ENCODE measurements around the gene NRAP. TPM values are rescaled to one million over a fixed set of nuclear protein-coding genes. Genes with fewer than 3 reads are reported as not detected.
A peak's percentile ranks its signal among the peaks of the same experiment; 100 is the strongest.

NRAP gene
- polyA plus RNA-seq, 1 donor from 2014 or later, result not detected

- Histone ChIP-seq H3K9ac (ENCODE audit: low read length) (no peak overlapping the region), H3K9me3 (ENCODE audit: low read length) (no peaks in the 10 kb centered on the region), H4K20me1 (ENCODE audit: insufficient read depth) (no peaks in the 10 kb centered on the region), H3K27me3 (ENCODE audit: insufficient read depth, low read depth, low read length) (no peaks in the 10 kb centered on the region), H3K27ac (ENCODE audit: low read length) (no peak overlapping the region), H3K9me2 (ENCODE audit: insufficient read depth, low read length) (no peaks in the 10 kb centered on the region), H3K4me2 (ENCODE audit: low read length) (no peak overlapping the region), H3K79me2 (replicated peaks; ENCODE audit: insufficient read depth, low read length) (no peaks in the 10 kb centered on the region), H2AFZ (ENCODE audit: low read depth, low read length) (no peak overlapping the region), H3K36me3 (ENCODE audit: insufficient read depth, low read length) (no peaks in the 10 kb centered on the region), H3F3A (ENCODE audit: insufficient read depth, low read length, poor library complexity, severe bottlenecking) (no peaks in the 10 kb centered on the region), H3K4me3 (ENCODE audit: low read length) (no peak overlapping the region)
- no peak for TF ChIP-seq SMC3 (conservative IDR thresholded peaks at IDR 0.05; ENCODE audit: poor library complexity)
- no peak for TF ChIP-seq REST (IDR thresholded peaks at IDR 0.05; ENCODE audit: borderline replicate concordance)
- no peak for TF ChIP-seq MXI1 (conservative IDR thresholded peaks at IDR 0.05; ENCODE audit: poor library complexity, severe bottlenecking)
- TF ChIP-seq TAF1 (IDR thresholded peaks at IDR 0.05; ENCODE audit: low read depth), result no peak
- TF ChIP-seq RAD21 (conservative IDR thresholded peaks at IDR 0.05), result no peak
- no peak for TF ChIP-seq CTCF (IDR thresholded peaks at IDR 0.05; ENCODE audit: poor library complexity, severe bottlenecking)
- no peak for TF ChIP-seq EZH2 (IDR thresholded peaks at IDR 0.05; ENCODE audit: borderline replicate concordance, insufficient read depth, low read length, poor library complexity, severe bottlenecking)
- no peak for TF ChIP-seq POLR2AphosphoS5 (IDR thresholded peaks at IDR 0.05)
- no peak for TF ChIP-seq EP300 (conservative IDR thresholded peaks at IDR 0.05; ENCODE audit: poor library complexity, severe bottlenecking)
Measured at GRCh38 chr10:113708640-113709039, 44.8 kb upstream of the NRAP start.

GRCh38 chr10:113706623-113707022, 42.8 kb upstream of the NRAP start:
- Histone ChIP-seq H3K36me3 (ENCODE audit: insufficient read depth, low read length) (no peaks in the 10 kb centered on the region), H3K9me3 (ENCODE audit: low read length) (no peaks in the 10 kb centered on the region), H3K79me2 (replicated peaks; ENCODE audit: insufficient read depth, low read length) (no peaks in the 10 kb centered on the region), H3K27ac (ENCODE audit: low read length) (no peak overlapping the region), H3K4me2 (ENCODE audit: low read length) (no peak overlapping the region), H3K9me2 (ENCODE audit: insufficient read depth, low read length) (no peaks in the 10 kb centered on the region), H4K20me1 (ENCODE audit: insufficient read depth) (no peaks in the 10 kb centered on the region), H3K4me3 (ENCODE audit: low read length) (no peak overlapping the region), H3F3A (ENCODE audit: insufficient read depth, low read length, poor library complexity, severe bottlenecking) (no peaks in the 10 kb centered on the region), H2AFZ (ENCODE audit: low read depth, low read length) (no peak overlapping the region), H3K9ac (ENCODE audit: low read length) (no peak overlapping the region), H3K27me3 (ENCODE audit: insufficient read depth, low read depth, low read length) (no peaks in the 10 kb centered on the region)
- TF ChIP-seq MXI1 (conservative IDR thresholded peaks at IDR 0.05; ENCODE audit: poor library complexity, severe bottlenecking), result no peak

- H3K27ac ChIP-seq (ENCODE audit: low read length), result no peak overlapping the region
Measured at GRCh38 chr10:113705344-113705652, 41.5 kb upstream of the NRAP start.

More at GRCh38 chr10:113705344-113705652, 41.5 kb upstream of the NRAP start:
- Histone ChIP-seq H3K36me3 (ENCODE audit: insufficient read depth, low read length) (no peaks in the 10 kb centered on the region), H3K4me2 (ENCODE audit: low read length) (no peak overlapping the region), H3F3A (ENCODE audit: insufficient read depth, low read length, poor library complexity, severe bottlenecking) (no peaks in the 10 kb centered on the region), H3K4me3 (ENCODE audit: low read length) (no peak overlapping the region), H3K27me3 (ENCODE audit: insufficient read depth, low read depth, low read length) (no peaks in the 10 kb centered on the region), H3K9me2 (ENCODE audit: insufficient read depth, low read length) (no peaks in the 10 kb centered on the region), H4K20me1 (ENCODE audit: insufficient read depth) (no peaks in the 10 kb centered on the region), H2AFZ (ENCODE audit: low read depth, low read length) (no peak overlapping the region), H3K9ac (ENCODE audit: low read length) (no peak overlapping the region), H3K9me3 (ENCODE audit: low read length) (no peaks in the 10 kb centered on the region), H3K79me2 (replicated peaks; ENCODE audit: insufficient read depth, low read length) (no peaks in the 10 kb centered on the region)
- TF ChIP-seq EP300 (conservative IDR thresholded peaks at IDR 0.05; ENCODE audit: poor library complexity, severe bottlenecking), result no peak
- TF ChIP-seq SMC3 (conservative IDR thresholded peaks at IDR 0.05; ENCODE audit: poor library complexity), result peak; percentile 44
- TF ChIP-seq TAF1 (IDR thresholded peaks at IDR 0.05; ENCODE audit: low read depth), result no peak
- TF ChIP-seq CTCF (IDR thresholded peaks at IDR 0.05; ENCODE audit: poor library complexity, severe bottlenecking), result peak; percentile 45
- peak; percentile 6 for TF ChIP-seq RAD21 (conservative IDR thresholded peaks at IDR 0.05)

Measured in neural cell (in vitro differentiated cells).